Measurements from ENCODE around the gene ZMIZ1.

Gene ZMIZ1

GRCh38 chr10:79254333-79255006 lies 185.7 kb downstream of the ZMIZ1 start:
- DNase-seq, result no peak

GRCh38 chr10:79255007-79255507 lies 186.3 kb downstream of the ZMIZ1 start:
- DNase-seq, result no peak

- DNase-seq, result no peak
These were observed 187.6 kb downstream of the ZMIZ1 start for GRCh38 chr10:79256264-79256806.

GRCh38 chr10:79258894-79259293 lies 190.1 kb downstream of the ZMIZ1 start:
- no peak for DNase-seq

GRCh38 chr10:79259834-79260233 lies 191.1 kb downstream of the ZMIZ1 start:
- no peak for DNase-seq

- no peak for DNase-seq
These were observed 192.3 kb downstream of the ZMIZ1 start for GRCh38 chr10:79260811-79261740.

GRCh38 chr10:79262131-79262530 lies 193.4 kb downstream of the ZMIZ1 start:
- DNase-seq, result no peak

GRCh38 chr10:79262959-79263746 lies 194.4 kb downstream of the ZMIZ1 start:
- DNase-seq, result no peak

- DNase-seq, result no peak
These were observed 195.2 kb downstream of the ZMIZ1 start for GRCh38 chr10:79263939-79264338.

- DNase-seq, result no peak
These were observed 196.2 kb downstream of the ZMIZ1 start for GRCh38 chr10:79264942-79265341.

- DNase-seq, result no peak
These were observed 197.3 kb downstream of the ZMIZ1 start for GRCh38 chr10:79266084-79266483.

- peak; percentile 84 for DNase-seq
These were observed 198.0 kb downstream of the ZMIZ1 start for GRCh38 chr10:79266543-79267312.

GRCh38 chr10:79267499-79267898 lies 198.7 kb downstream of the ZMIZ1 start:
- no peak for DNase-seq

GRCh38 chr10:79268161-79268601 lies 199.4 kb downstream of the ZMIZ1 start:
- DNase-seq, result no peak

GRCh38 chr10:79268742-79269141 lies 200.0 kb downstream of the ZMIZ1 start:
- DNase-seq, result no peak

GRCh38 chr10:79269443-79269842 lies 200.7 kb downstream of the ZMIZ1 start:
- no peak for DNase-seq

GRCh38 chr10:79269969-79270368 lies 201.2 kb downstream of the ZMIZ1 start:
- no peak for DNase-seq

- DNase-seq, result no peak
These were observed 201.9 kb downstream of the ZMIZ1 start for GRCh38 chr10:79270466-79271246.

GRCh38 chr10:79272353-79272752 lies 203.6 kb downstream of the ZMIZ1 start:
- DNase-seq, result no peak

- no peak for DNase-seq
These were observed 204.8 kb downstream of the ZMIZ1 start for GRCh38 chr10:79273604-79274003.
